Esophagus squamous epithelium (tissue), 5 donors: ENCODE measurements around the gene FBXL12. TPM values are rescaled to one million over a fixed set of nuclear protein-coding genes. Genes with fewer than 3 reads are reported as not detected.
A peak's percentile ranks its signal among the peaks of the same experiment; 100 is the strongest.
"Not testable (repeated sequence)": the region's sequence is repeated elsewhere in the genome, so short reads cannot be mapped to it uniquely, and the experiment has no call there.

Experiments used
- DNase-seq: peaks from one replicate; lab custom pipeline; 2025; lab: John Stamatoyannopoulos, UW
- H3K27ac ChIP-seq, 4 donors: fragments of 200-600 bp; sonication (generic); one replicate each; pipeline ENCODE4 v1.5.1; 2016 to 2019; ENCODE audit warnings: mild to moderate bottlenecking in 1 of 4
- H3K27me3 ChIP-seq, 4 donors: fragments of 200-600 bp; sonication (generic); 1 replicate in 3 of 4; 2 replicates in 1 of 4; pipeline versions ENCODE4 v1.5.1 to v1.6.0; 2017 to 2021; ENCODE audit warnings: antibody characterized with exemption in 1 of 4
- H3K36me3 ChIP-seq, 3 donors: fragments of 200-600 bp; sonication (generic); one replicate each; pipeline ENCODE4 v1.5.1; 2016 to 2019
- H3K4me1 ChIP-seq, 3 donors: fragments of 200-600 bp; sonication (generic); one replicate each; pipeline ENCODE4 v1.5.1; 2017 to 2019
- H3K4me3 ChIP-seq, 4 donors: fragments of 200-600 bp; sonication (generic); 1 replicate in 3 of 4; 2 replicates in 1 of 4; pipeline ENCODE4 v1.5.1; 2016 to 2019; ENCODE audit warnings: mild to moderate bottlenecking in 2 of 4, moderate library complexity in 1 of 4
- H3K9me3 ChIP-seq, 3 donors: fragments of 200-600 bp; sonication (generic); one replicate each; pipeline ENCODE4 v1.5.1; 2016 to 2019
- CTCF ChIP-seq, 6 experiments: fragments of 450-650 bp in 4 of 6; fragments of 200-600 bp in 2 of 6; sonication (generic) in 2 of 6; IDR thresholded peaks; one replicate each; pipeline ENCODE4 v1.5.1; 2016 to 2019; ENCODE audit warnings: antibody characterized with exemption in 6 of 6, mild to moderate bottlenecking in 4 of 6, moderate library complexity in 4 of 6
- POLR2A ChIP-seq, 4 donors: fragments of 450-650 bp; IDR thresholded peaks; one replicate each; pipeline ENCODE4 v1.6.1; 2017; ENCODE audit warnings: antibody characterized with exemption in 4 of 4, mild to moderate bottlenecking in 4 of 4, moderate library complexity in 3 of 4
- WGBS, 2 donors: methylation state at CpG; one replicate each; pipeline ENCODE4 v1.1.5; 2018; 5-methylcytosine and 5-hydroxymethylcytosine counted together
- intact Hi-C: fragments of 100-400 bp; cut with DNase I; formaldehyde crosslinking; loops from one replicate; pipeline ENCODE4 v1.15.0; 2022
- total RNA-seq, 4 donors: library from RNA; depleted of rRNA; stranded (reverse); fragments of >200 nt; gene quantifications; one replicate each; pipeline ENCODE4 v1.1.0, GENCODE V29; 2016
- donor health status: DM: yes; HTN: yes; CAD: no.

The FBXL12 gene
- total RNA-seq, 4 donors from 2014 or later: 6.9 to 20.0 (median 13.7) TPM

GRCh38 chr19:9828551-9829063 is 9.7 kb upstream of the FBXL12 start:
- Histone ChIP-seq H3K36me3 (peaks cover 0 to 34% (median 0%) of the 10 kb centered on the region in 3 donors), H3K4me3 (peak overlapping the region; percentile 64 to 98 (median 96)), H3K9me3 (no peaks in the 10 kb centered on the region), H3K27me3 (no peaks in the 10 kb centered on the region), H3K4me1 (peaks cover 11 to 34% (median 22%) of the 10 kb centered on the region in 3 donors), H3K27ac (peak overlapping the region; percentile 91 to 94 (median 92))
- DNase-seq: no peak
- TF ChIP-seq CTCF (IDR thresholded peaks at IDR 0.05) (no peak), POLR2A (IDR thresholded peaks at IDR 0.05) (no peak)
- intact Hi-C loops: no loop called here
- 28 to 48% methylated on average over 10 of the region's 13 CpGs for WGBS, 2 donors

- intact Hi-C loops: no loop called here
- Histone ChIP-seq H3K36me3 (peaks cover 0 to 38% (median 0%) of the 10 kb centered on the region in 3 donors), H3K4me3 (peak within 1 kb of the TSS; percentile 64 to 98 (median 96)), H3K4me1 (peaks cover 11 to 34% (median 22%) of the 10 kb centered on the region in 3 donors), H3K27me3 (no peaks in the 10 kb centered on the region), H3K9me3 (no peaks in the 10 kb centered on the region), H3K27ac (peak within 1 kb of the TSS; percentile 91 to 94 (median 92))
- 0% methylated on average over 5 to 26 of the region's 62 CpGs for WGBS, 2 donors
- TF ChIP-seq POLR2A (IDR thresholded peaks at IDR 0.05) (peak in 3 of 4 donors; percentile 74 to 88 (median 78)), CTCF (IDR thresholded peaks at IDR 0.05) (no peak)
- peak; percentile 34 for DNase-seq
Measured at GRCh38 chr19:9827289-9828238, 8.7 kb upstream of the FBXL12 start, which contains the start of gene UBL5. Gene UBL5, plus strand, starts transcription at chr19:9827918. Its CDS starts 420 bp downstream, at chr19:9828338.

- WGBS, 2 donors: 89 to 93% methylated on average over 4 to 5 of the region's 5 CpGs
Measured at GRCh38 chr19:9823816-9824215, 4.9 kb upstream of the FBXL12 start.

DNA sequence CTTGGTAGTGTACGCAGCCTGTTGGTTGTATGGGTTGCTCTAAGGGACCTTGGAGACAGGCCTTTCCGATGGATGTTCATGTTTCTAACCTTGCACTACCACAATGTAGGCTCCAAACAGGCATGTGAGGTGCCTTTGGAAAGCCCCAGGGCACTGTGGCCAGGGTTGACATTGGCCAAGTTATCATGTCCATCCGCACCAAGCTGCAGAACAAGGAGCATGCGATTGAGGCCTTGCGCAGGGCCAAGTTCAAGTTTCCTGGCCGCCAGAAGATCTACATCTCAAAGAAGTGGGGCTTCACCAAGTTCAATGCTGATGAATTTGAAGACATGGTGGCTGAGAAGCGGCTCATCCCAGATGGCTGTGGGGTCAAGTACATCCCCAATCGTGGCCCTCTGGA is 1.2 kb upstream of the FBXL12 start:
- Histone ChIP-seq H3K4me3 (peak overlapping the region in 3 of 4 donors; percentile 75 to 99 (median 98)), H3K4me1 (peaks cover 14 to 34% (median 18%) of the 10 kb centered on the region in 3 donors), H3K27ac (peak overlapping the region; percentile 97 to 99 (median 98)), H3K36me3 (peaks cover 0 to 26% (median 0%) of the 10 kb centered on the region in 3 donors)
- DNase-seq, H3K9me3 ChIP-seq, intact Hi-C loops, H3K27me3 ChIP-seq: not testable (repeated sequence)
- WGBS, 2 donors: 86 to 89% methylated on average over 3 to 5 of the region's 8 CpGs

More at GRCh38 chr19:9823816-9824215, 4.9 kb upstream of the FBXL12 start:
- no peak for TF ChIP-seq CTCF (IDR thresholded peaks at IDR 0.05)
- TF ChIP-seq POLR2A (IDR thresholded peaks at IDR 0.05): no peak
- peaks cover 0 to 9% (median 0%) of the 10 kb centered on the region in 3 donors for H3K36me3 ChIP-seq
- H3K27me3 ChIP-seq: no peaks in the 10 kb centered on the region
- DNase-seq: no peak
- H3K27ac ChIP-seq: no peak overlapping the region
- H3K4me3 ChIP-seq: no peak overlapping the region
- intact Hi-C loops: no loop called here
- H3K4me1 ChIP-seq: peaks cover 10 to 32% (median 21%) of the 10 kb centered on the region in 3 donors
- no peaks in the 10 kb centered on the region for H3K9me3 ChIP-seq

GRCh38 chr19:9819596-9819909 is 674 bp upstream of the FBXL12 start:
- Histone ChIP-seq H3K27ac (peak overlapping the region; percentile 97 to 99 (median 98)), H3K4me1 (peaks cover 14 to 34% (median 18%) of the 10 kb centered on the region in 3 donors), H3K27me3 (no peaks in the 10 kb centered on the region), H3K36me3 (peaks cover 0 to 30% (median 0%) of the 10 kb centered on the region in 3 donors), H3K9me3 (no peaks in the 10 kb centered on the region), H3K4me3 (peak overlapping the region; percentile 20 to 99 (median 86))
- no peak for DNase-seq
- intact Hi-C loops: no loop called here
- no peak for TF ChIP-seq CTCF (IDR thresholded peaks at IDR 0.05)
- no peak for TF ChIP-seq POLR2A (IDR thresholded peaks at IDR 0.05)
- WGBS, 2 donors: 0 to 1% methylated on average over 14 to 16 of the region's 21 CpGs
